ENCODE data around the gene BSDC1.

BSDC1 gene

DNA sequence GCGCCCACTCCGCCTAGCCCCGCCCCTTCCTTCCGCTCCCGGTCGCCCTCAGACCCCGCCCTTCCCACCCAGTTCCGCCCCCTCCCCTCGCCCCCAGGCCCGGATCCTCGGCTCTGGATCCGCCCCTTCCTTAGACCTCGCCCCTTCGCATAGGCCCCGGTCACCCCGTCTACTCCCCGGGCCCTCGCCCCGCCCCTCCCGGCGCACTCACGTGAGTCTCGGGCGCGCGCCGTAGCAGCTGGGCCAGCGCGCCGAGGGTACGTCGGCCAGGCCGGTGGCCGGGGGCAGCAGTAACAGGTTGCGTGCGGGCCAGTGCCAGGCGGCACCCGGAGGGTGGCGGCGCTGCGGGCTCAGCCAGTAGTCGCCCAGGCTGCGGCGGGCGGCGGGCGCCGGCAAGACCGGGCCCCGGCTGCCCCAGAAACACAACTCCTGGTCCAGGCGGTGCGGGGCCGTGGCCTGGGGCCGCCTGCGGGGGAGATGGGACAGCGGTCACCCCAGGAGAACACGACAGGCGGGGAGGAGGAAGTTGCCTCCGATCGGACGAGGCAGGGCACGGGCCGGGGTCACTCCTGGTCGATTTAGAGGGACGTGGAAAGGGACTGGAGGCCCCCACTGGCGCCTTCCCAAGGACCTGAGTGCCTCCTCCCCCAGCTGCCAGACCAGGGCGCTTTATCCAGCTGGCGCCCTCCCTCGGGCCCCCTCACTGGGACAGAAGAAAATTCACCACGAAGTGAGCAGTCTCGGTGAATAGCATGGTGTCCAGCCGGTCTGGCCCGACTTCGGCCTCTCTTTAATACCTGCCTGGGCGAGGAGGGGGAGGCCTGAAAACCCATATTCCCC, 42.6 kb downstream of the BSDC1 start:
- Histone ChIP-seq H3K79me2 (ENCODE audit: insufficient read depth, low read length) (no peaks in the 10 kb centered on the region), H3K4me2 (ENCODE audit: low read depth, low read length, poor library complexity, severe bottlenecking) (peak overlapping the region; percentile 65)
- TF ChIP-seq EZH2phosphoT487 (conservative IDR thresholded peaks at IDR 0.05; ENCODE audit: low read length), result no peak
- TF ChIP-seq, protein P1, sequence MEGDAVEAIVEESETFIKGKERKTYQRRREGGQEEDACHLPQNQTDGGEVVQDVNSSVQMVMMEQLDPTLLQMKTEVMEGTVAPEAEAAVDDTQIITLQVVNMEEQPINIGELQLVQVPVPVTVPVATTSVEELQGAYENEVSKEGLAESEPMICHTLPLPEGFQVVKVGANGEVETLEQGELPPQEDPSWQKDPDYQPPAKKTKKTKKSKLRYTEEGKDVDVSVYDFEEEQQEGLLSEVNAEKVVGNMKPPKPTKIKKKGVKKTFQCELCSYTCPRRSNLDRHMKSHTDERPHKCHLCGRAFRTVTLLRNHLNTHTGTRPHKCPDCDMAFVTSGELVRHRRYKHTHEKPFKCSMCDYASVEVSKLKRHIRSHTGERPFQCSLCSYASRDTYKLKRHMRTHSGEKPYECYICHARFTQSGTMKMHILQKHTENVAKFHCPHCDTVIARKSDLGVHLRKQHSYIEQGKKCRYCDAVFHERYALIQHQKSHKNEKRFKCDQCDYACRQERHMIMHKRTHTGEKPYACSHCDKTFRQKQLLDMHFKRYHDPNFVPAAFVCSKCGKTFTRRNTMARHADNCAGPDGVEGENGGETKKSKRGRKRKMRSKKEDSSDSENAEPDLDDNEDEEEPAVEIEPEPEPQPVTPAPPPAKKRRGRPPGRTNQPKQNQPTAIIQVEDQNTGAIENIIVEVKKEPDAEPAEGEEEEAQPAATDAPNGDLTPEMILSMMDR (IDR thresholded peaks at IDR 0.05; ENCODE audit: insufficient read depth, low read length, poor library complexity, severe bottlenecking), result no peak

DNA sequence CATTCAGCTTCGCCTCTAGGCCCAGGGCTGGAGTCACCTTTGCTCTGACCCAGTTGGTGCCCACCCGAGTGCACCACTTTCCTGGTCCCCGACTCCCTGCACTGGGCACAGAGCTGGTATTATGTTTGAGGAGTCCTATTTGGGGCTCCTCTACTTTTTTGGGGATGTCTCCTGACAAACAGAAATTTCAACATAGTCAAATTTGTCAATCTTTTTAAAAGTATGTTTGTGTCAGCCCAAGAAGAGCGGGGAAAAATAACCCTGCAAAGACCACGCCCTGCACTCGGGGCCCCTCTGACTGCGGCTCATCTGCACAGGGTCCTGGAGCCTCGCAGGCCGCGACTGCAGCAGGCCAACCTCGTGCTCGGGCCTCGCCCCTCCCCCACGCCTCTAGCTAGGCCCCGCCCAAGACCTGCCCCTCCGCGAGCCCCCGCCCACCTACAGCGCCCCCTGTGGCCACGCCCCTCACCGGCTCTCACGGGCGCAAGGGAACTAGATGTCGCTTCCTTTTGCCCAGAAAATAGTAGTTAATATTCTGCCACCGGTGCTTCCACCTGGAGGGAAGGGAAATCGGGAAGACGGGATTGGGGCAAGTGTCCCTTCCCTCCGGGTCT, 43.3 kb downstream of the BSDC1 start:
- no peak overlapping the region for H3K27ac ChIP-seq (ENCODE audit: low read depth, low read length)
- H3K79me2 ChIP-seq (ENCODE audit: insufficient read depth, low read length), result no peaks in the 10 kb centered on the region
- peak overlapping the region; percentile 64 for H3K9ac ChIP-seq (ENCODE audit: low read length)
- H3K4me2 ChIP-seq (ENCODE audit: low read depth, low read length, poor library complexity, severe bottlenecking), result peak overlapping the region; percentile 65
- H3K27me3 ChIP-seq (ENCODE audit: low read length), result no peaks in the 10 kb centered on the region
- no peak for TF ChIP-seq EZH2phosphoT487 (conservative IDR thresholded peaks at IDR 0.05; ENCODE audit: low read length)
- TF ChIP-seq, protein P1 (IDR thresholded peaks at IDR 0.05; ENCODE audit: insufficient read depth, low read length, poor library complexity, severe bottlenecking), result peak; percentile 63
- H4K20me1 ChIP-seq (ENCODE audit: low read depth, low read length), result no peaks in the 10 kb centered on the region
- peak overlapping the region; percentile 71 for H2AFZ ChIP-seq (ENCODE audit: low read depth, low read length, severe bottlenecking)
- no peaks in the 10 kb centered on the region for H3K9me2 ChIP-seq (replicated peaks; ENCODE audit: insufficient read depth, low read length)
- H3K36me3 ChIP-seq (ENCODE audit: low read length), result no peaks in the 10 kb centered on the region
- H3F3A ChIP-seq (ENCODE audit: insufficient read depth), result 0 out of 2 replicates have a peak, but pooled peaks cover 7% of the 10 kb centered on the region
- no peaks in the 10 kb centered on the region for H3K9me3 ChIP-seq (ENCODE audit: insufficient read depth, low read length)
- peak overlapping the region; percentile 68 for H3K4me3 ChIP-seq (ENCODE audit: insufficient read depth, low read length, poor library complexity, severe bottlenecking)

More for the DNA sequence above, 42.6 kb downstream of the BSDC1 start:
- Histone ChIP-seq H3K27ac (ENCODE audit: low read depth, low read length) (no peak overlapping the region), H4K20me1 (ENCODE audit: low read depth, low read length) (no peaks in the 10 kb centered on the region), H3K9me3 (ENCODE audit: insufficient read depth, low read length) (no peaks in the 10 kb centered on the region), H3K36me3 (ENCODE audit: low read length) (no peaks in the 10 kb centered on the region), H3K4me3 (ENCODE audit: insufficient read depth, low read length, poor library complexity, severe bottlenecking) (peak overlapping the region; percentile 68), H3K9ac (ENCODE audit: low read length) (peak overlapping the region; percentile 64), H2AFZ (ENCODE audit: low read depth, low read length, severe bottlenecking) (peak overlapping the region; percentile 98), H3K27me3 (ENCODE audit: low read length) (no peaks in the 10 kb centered on the region), H3F3A (ENCODE audit: insufficient read depth) (0 out of 2 replicates have a peak, but pooled peaks cover 7% of the 10 kb centered on the region), H3K9me2 (replicated peaks; ENCODE audit: insufficient read depth, low read length) (no peaks in the 10 kb centered on the region)

DNA sequence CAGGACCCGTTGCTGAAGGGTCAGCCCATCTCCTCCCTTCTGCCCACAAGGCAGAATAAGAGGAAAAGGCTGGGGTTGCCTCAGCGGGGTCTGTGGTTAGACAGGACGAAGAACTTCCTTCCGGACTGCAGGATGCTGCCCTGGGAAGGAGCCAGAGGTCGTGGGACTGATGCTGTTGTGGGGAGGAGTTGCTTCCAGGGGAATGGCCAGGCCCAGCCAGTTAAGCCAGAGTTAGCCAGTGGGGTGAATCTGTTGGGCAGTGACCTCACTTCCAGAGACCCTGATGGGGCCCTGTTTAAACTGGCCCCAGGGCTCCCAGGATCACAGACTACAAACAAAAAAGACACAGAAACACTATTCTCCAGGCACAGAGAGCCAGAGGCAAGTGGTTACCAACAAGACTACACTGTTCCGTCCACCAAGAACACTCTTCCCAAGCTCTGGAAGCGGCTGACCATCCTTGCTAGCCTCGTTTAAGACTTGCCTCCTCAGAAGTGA, 45.0 kb downstream of the BSDC1 start:
- no peak overlapping the region for H3K4me2 ChIP-seq (ENCODE audit: low read depth, low read length, poor library complexity, severe bottlenecking)
- H3F3A ChIP-seq (ENCODE audit: insufficient read depth), result 0 out of 2 replicates have a peak, but pooled peaks cover 7% of the 10 kb centered on the region
- no peak overlapping the region for H2AFZ ChIP-seq (ENCODE audit: low read depth, low read length, severe bottlenecking)
- TF ChIP-seq, protein P1 (IDR thresholded peaks at IDR 0.05; ENCODE audit: insufficient read depth, low read length, poor library complexity, severe bottlenecking), result no peak
- TF ChIP-seq EZH2phosphoT487 (conservative IDR thresholded peaks at IDR 0.05; ENCODE audit: low read length), result no peak
- no peak overlapping the region for H3K9ac ChIP-seq (ENCODE audit: low read length)
- H4K20me1 ChIP-seq (ENCODE audit: low read depth, low read length), result no peaks in the 10 kb centered on the region
- H3K9me3 ChIP-seq (ENCODE audit: insufficient read depth, low read length), result no peaks in the 10 kb centered on the region
- no peak overlapping the region for H3K27ac ChIP-seq (ENCODE audit: low read depth, low read length)
- H3K4me3 ChIP-seq (ENCODE audit: insufficient read depth, low read length, poor library complexity, severe bottlenecking), result no peak overlapping the region
- H3K9me2 ChIP-seq (replicated peaks; ENCODE audit: insufficient read depth, low read length), result no peaks in the 10 kb centered on the region
- no peaks in the 10 kb centered on the region for H3K27me3 ChIP-seq (ENCODE audit: low read length)
- no peaks in the 10 kb centered on the region for H3K79me2 ChIP-seq (ENCODE audit: insufficient read depth, low read length)
- H3K36me3 ChIP-seq (ENCODE audit: low read length), result no peaks in the 10 kb centered on the region

All from SU-DHL-6 (cell line).